ENCODE measurements around the gene CMA1. TPM values are rescaled to one million over a fixed set of nuclear protein-coding genes. Genes with fewer than 3 reads are reported as not detected.

CMA1 gene
- total RNA-seq, 1 experiment from 2014 or later: not detected

- Histone ChIP-seq H3K9me3 (ENCODE audit: low read depth, low read length, poor library complexity, severe bottlenecking) (no peaks in the 10 kb centered on the region), H3K36me3 (ENCODE audit: insufficient read depth, low read length, poor library complexity, severe bottlenecking) (no peaks in the 10 kb centered on the region), H3K27ac (ENCODE audit: low read depth, low read length, poor library complexity, severe bottlenecking) (no peak overlapping the region), H3K27me3 (replicated peaks; ENCODE audit: insufficient read depth, low read depth, low read length, poor library complexity) (no peaks in the 10 kb centered on the region), H3K4me1 (ENCODE audit: insufficient read depth, low read length, poor library complexity, severe bottlenecking) (no peaks in the 10 kb centered on the region), H3K4me3 (ENCODE audit: low read depth, low read length, poor library complexity, severe bottlenecking) (no peak overlapping the region)
- ChIA-PET POLR2A (ENCODE audit: low non-redundant PET) (interaction anchor here (0.7 kb wide), 1 partner anchor 810 kb away, joined by 3 read pairs; no protein-coding TSS in a partner anchor), CTCF (no interaction called here)
- no peak for DNase-seq (ENCODE audit: low spot score)
- BruUV-seq (replicated peaks): no TSS peak
- intact Hi-C loops (cut with micrococcal nuclease; ENCODE audit: unreplicated experiment): no loop called here
- TF ChIP-seq, protein P1, sequence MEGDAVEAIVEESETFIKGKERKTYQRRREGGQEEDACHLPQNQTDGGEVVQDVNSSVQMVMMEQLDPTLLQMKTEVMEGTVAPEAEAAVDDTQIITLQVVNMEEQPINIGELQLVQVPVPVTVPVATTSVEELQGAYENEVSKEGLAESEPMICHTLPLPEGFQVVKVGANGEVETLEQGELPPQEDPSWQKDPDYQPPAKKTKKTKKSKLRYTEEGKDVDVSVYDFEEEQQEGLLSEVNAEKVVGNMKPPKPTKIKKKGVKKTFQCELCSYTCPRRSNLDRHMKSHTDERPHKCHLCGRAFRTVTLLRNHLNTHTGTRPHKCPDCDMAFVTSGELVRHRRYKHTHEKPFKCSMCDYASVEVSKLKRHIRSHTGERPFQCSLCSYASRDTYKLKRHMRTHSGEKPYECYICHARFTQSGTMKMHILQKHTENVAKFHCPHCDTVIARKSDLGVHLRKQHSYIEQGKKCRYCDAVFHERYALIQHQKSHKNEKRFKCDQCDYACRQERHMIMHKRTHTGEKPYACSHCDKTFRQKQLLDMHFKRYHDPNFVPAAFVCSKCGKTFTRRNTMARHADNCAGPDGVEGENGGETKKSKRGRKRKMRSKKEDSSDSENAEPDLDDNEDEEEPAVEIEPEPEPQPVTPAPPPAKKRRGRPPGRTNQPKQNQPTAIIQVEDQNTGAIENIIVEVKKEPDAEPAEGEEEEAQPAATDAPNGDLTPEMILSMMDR (conservative IDR thresholded peaks at IDR 0.05; ENCODE audit: low read depth, low read length): no peak
- no peak for TF ChIP-seq EZH2 (IDR thresholded peaks at IDR 0.05; ENCODE audit: borderline replicate concordance, low read depth, low read length, poor library complexity, severe bottlenecking)
Measured at GRCh38 chr14:24465368-24465767, 42.7 kb downstream of the CMA1 start.

DNA sequence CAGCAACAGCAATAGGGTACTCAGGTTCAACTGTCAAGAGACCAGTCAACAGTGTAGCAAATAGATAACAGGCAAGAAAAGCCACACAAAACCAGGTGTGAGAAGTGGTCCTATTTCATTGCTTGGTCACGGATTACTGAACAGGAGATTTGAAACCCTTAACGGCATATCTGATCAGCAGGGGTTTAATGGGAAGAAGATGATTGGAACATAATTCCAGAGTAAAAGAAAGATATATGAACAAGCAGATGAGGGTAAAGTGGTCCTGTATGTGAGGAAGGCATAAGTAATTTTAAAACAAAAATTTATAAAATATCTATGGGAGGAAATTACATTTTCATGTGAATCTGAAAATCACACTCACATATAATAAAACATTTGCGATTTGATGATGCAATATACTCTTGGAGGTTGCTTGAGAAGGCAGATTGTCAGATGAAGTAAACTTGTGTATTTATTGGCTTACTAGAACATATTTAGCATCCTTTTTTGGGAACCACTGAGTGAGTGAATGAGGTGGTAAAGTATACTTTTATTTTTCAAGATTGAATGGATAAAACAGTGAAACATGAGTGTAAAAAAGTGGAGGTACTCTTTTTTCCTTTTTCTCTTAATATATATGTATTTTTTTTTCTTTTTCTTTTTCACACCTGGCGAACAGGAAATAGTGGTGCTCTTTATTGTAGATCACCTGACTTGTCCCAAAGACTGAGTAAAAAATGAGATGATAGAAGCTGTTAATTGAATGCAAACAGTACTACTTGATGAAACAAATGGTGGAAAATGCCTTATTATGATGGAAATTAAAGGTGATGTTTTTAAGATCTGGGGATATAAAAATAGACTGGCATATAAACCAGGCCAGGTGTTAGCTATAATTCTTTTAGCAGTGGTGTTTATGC, 43.9 kb downstream of the CMA1 start:
- no TSS peak for BruUV-seq (replicated peaks)
- CTCF ChIA-PET: no interaction called here
- intact Hi-C loops (cut with micrococcal nuclease; ENCODE audit: unreplicated experiment): no loop called here
- TF ChIP-seq, protein P1 (conservative IDR thresholded peaks at IDR 0.05; ENCODE audit: low read depth, low read length): no peak
- TF ChIP-seq EZH2 (IDR thresholded peaks at IDR 0.05; ENCODE audit: borderline replicate concordance, low read depth, low read length, poor library complexity, severe bottlenecking): no peak
- no peaks in the 10 kb centered on the region for H3K9me3 ChIP-seq (ENCODE audit: low read depth, low read length, poor library complexity, severe bottlenecking)
- no peaks in the 10 kb centered on the region for H3K36me3 ChIP-seq (ENCODE audit: insufficient read depth, low read length, poor library complexity, severe bottlenecking)
- no peak overlapping the region for H3K4me3 ChIP-seq (ENCODE audit: low read depth, low read length, poor library complexity, severe bottlenecking)
- H3K27me3 ChIP-seq (replicated peaks; ENCODE audit: insufficient read depth, low read depth, low read length, poor library complexity): no peaks in the 10 kb centered on the region
- POLR2A ChIA-PET (ENCODE audit: low non-redundant PET): interaction anchor here (0.7 kb wide), 1 partner anchor 811 kb away, joined by 3 read pairs; no protein-coding TSS in a partner anchor
- no peak for DNase-seq (ENCODE audit: low spot score)
- no peaks in the 10 kb centered on the region for H3K4me1 ChIP-seq (ENCODE audit: insufficient read depth, low read length, poor library complexity, severe bottlenecking)
- H3K27ac ChIP-seq (ENCODE audit: low read depth, low read length, poor library complexity, severe bottlenecking): no peak overlapping the region

- no peak overlapping the region for H3K27ac ChIP-seq (ENCODE audit: low read depth, low read length, poor library complexity, severe bottlenecking)
- H3K36me3 ChIP-seq (ENCODE audit: insufficient read depth, low read length, poor library complexity, severe bottlenecking): no peaks in the 10 kb centered on the region
- H3K27me3 ChIP-seq (replicated peaks; ENCODE audit: insufficient read depth, low read depth, low read length, poor library complexity): no peaks in the 10 kb centered on the region
- TF ChIP-seq, protein P1 (conservative IDR thresholded peaks at IDR 0.05; ENCODE audit: low read depth, low read length): no peak
- no peak for TF ChIP-seq EZH2 (IDR thresholded peaks at IDR 0.05; ENCODE audit: borderline replicate concordance, low read depth, low read length, poor library complexity, severe bottlenecking)
- H3K4me3 ChIP-seq (ENCODE audit: low read depth, low read length, poor library complexity, severe bottlenecking): no peak overlapping the region
- ChIA-PET POLR2A (ENCODE audit: low non-redundant PET) (no interaction called here), CTCF (no interaction called here)
- intact Hi-C loops (cut with micrococcal nuclease; ENCODE audit: unreplicated experiment): no loop called here
- no peaks in the 10 kb centered on the region for H3K9me3 ChIP-seq (ENCODE audit: low read depth, low read length, poor library complexity, severe bottlenecking)
- no peaks in the 10 kb centered on the region for H3K4me1 ChIP-seq (ENCODE audit: insufficient read depth, low read length, poor library complexity, severe bottlenecking)
- no peak for DNase-seq (ENCODE audit: low spot score)
- no TSS peak for BruUV-seq (replicated peaks)
Measured at GRCh38 chr14:24463017-24463883, 44.8 kb downstream of the CMA1 start.
